Activated T-cell treated with anti-CD3 and anti-CD28 coated beads, Interleukin-2, amount 50 U/mL, for 72 hours (primary cell): ENCODE measurements around the gene KDM6B. TPM values are rescaled to one million over a fixed set of nuclear protein-coding genes. Genes with fewer than 3 reads are reported as not detected.

Source experiments
- ATAC-seq, 2 donors: fragments of 150-1000 bp; cut with Tn5 transposase; replicated peaks in 1 of 2; 2 replicates each; pipeline ENCODE4 v1.10.0; 2021; ENCODE audit warnings: moderate library complexity in 2 of 2, mild to moderate bottlenecking in 1 of 2
- DNase-seq, 2 donors: peaks; one replicate each; pipeline ENCODE4 v3.0.0; 2021 to 2022; ENCODE audit warnings: mixed read lengths in 1 of 2
- H3K27ac Mint-ChIP-seq: one replicate; pipeline ENCODE4 v1.8.0; 2022; ENCODE audit warnings: mild to moderate bottlenecking, moderate library complexity, mixed read lengths
- H3K27me3 Mint-ChIP-seq: one replicate; pipeline ENCODE4 v1.8.0; 2022; ENCODE audit warnings: low read depth, mixed read lengths
- H3K36me3 Mint-ChIP-seq, 2 donors: one replicate each; pipeline ENCODE4 v1.8.0; 2022; ENCODE audit warnings: mixed read lengths in 2 of 2, mild to moderate bottlenecking in 1 of 2; ENCODE audit not compliant: insufficient read depth in 2 of 2
- H3K4me1 Mint-ChIP-seq: one replicate; pipeline ENCODE4 v1.8.0; 2022; ENCODE audit warnings: low read depth, mixed read lengths
- H3K4me3 Mint-ChIP-seq, 2 donors: one replicate each; pipeline ENCODE4 v1.8.0; 2022; ENCODE audit warnings: mild to moderate bottlenecking in 2 of 2, mixed read lengths in 2 of 2, moderate library complexity in 2 of 2
- H3K9me3 Mint-ChIP-seq, 2 donors: one replicate each; pipeline ENCODE4 v1.8.0; 2022; ENCODE audit warnings: mixed read lengths in 2 of 2
- total RNA-seq, 2 donors: library from RNA; stranded (reverse); gene quantifications; one replicate each; pipeline ENCODE4 v1.2.3, GENCODE V29; 2022

KDM6B gene
- total RNA-seq, 2 donors from 2014 or later: 73.7 to 83.5 TPM

GRCh38 chr17:7831233-7831632 lies 2.8 kb upstream of the KDM6B start:
- Mint-ChIP-seq H3K36me3 (no peaks in the 10 kb centered on the region), H3K4me1 (peaks cover 11% of the 10 kb centered on the region), H3K27ac (no peak overlapping the region), H3K4me3 (no peak overlapping the region), H3K27me3 (peaks cover 9% of the 10 kb centered on the region), H3K9me3 (no peaks in the 10 kb centered on the region)
- ATAC-seq (no peak), DNase-seq (no peak)

- ATAC-seq: no peak
Observed at GRCh38 chr17:7832431-7832830, 1.6 kb upstream of the KDM6B start.

GRCh38 chr17:7833011-7833794 lies 814 bp upstream of the KDM6B start:
- Mint-ChIP-seq H3K27me3 (peaks cover 9% of the 10 kb centered on the region), H3K36me3 (no peaks in the 10 kb centered on the region), H3K9me3 (no peaks in the 10 kb centered on the region), H3K4me1 (peaks cover 28% of the 10 kb centered on the region), H3K27ac (no peak overlapping the region), H3K4me3 (peak overlapping the region; percentile 83 to 98)
- ATAC-seq (no peak), DNase-seq (no peak)

More at GRCh38 chr17:7832431-7832830, 1.6 kb upstream of the KDM6B start:
- no peak overlapping the region for H3K4me3 Mint-ChIP-seq
- no peaks in the 10 kb centered on the region for H3K36me3 Mint-ChIP-seq
- H3K9me3 Mint-ChIP-seq: no peaks in the 10 kb centered on the region
- peaks cover 9% of the 10 kb centered on the region for H3K27me3 Mint-ChIP-seq
- peaks cover 23% of the 10 kb centered on the region for H3K4me1 Mint-ChIP-seq
- DNase-seq: no peak
- no peak overlapping the region for H3K27ac Mint-ChIP-seq

- H3K27ac Mint-ChIP-seq: peak overlapping the region; percentile 27
- peak; percentile 3 to 6 for ATAC-seq
- H3K4me1 Mint-ChIP-seq: peaks cover 41% of the 10 kb centered on the region
- no peaks in the 10 kb centered on the region for H3K36me3 Mint-ChIP-seq
- peaks cover 5% of the 10 kb centered on the region for H3K27me3 Mint-ChIP-seq
- peak; percentile 34 to 37 for DNase-seq
- H3K4me3 Mint-ChIP-seq: peak overlapping the region; percentile 88 to 98
- H3K9me3 Mint-ChIP-seq: no peaks in the 10 kb centered on the region
Observed at GRCh38 chr17:7834542-7834956, 532 bp downstream of the KDM6B start.

GRCh38 chr17:7834957-7835813 lies 1.2 kb downstream of the KDM6B start:
- H3K36me3 Mint-ChIP-seq: no peaks in the 10 kb centered on the region

GRCh38 chr17:7835814-7836595 lies 2.0 kb downstream of the KDM6B start:
- ATAC-seq (no peak), DNase-seq (no peak)
- peaks cover 2% of the 10 kb centered on the region in 2 donors for H3K36me3 Mint-ChIP-seq
- no peaks in the 10 kb centered on the region for H3K9me3 Mint-ChIP-seq
- peaks cover 56% of the 10 kb centered on the region for H3K4me1 Mint-ChIP-seq
- peak overlapping the region; percentile 88 to 98 for H3K4me3 Mint-ChIP-seq
- peaks cover 5% of the 10 kb centered on the region for H3K27me3 Mint-ChIP-seq
- peak overlapping the region; percentile 16 for H3K27ac Mint-ChIP-seq

More at GRCh38 chr17:7834957-7835813, 1.2 kb downstream of the KDM6B start:
- Mint-ChIP-seq H3K9me3 (no peaks in the 10 kb centered on the region), H3K4me1 (peaks cover 48% of the 10 kb centered on the region), H3K27ac (peak overlapping the region; percentile 76), H3K4me3 (peak overlapping the region; percentile 88 to 98), H3K27me3 (peaks cover 5% of the 10 kb centered on the region)
- DNase-seq: peak; percentile 82 to 87
- peak; percentile 56 to 57 for ATAC-seq

- H3K4me1 Mint-ChIP-seq: peaks cover 61% of the 10 kb centered on the region
- H3K27ac Mint-ChIP-seq: peak overlapping the region; percentile 72
Observed at GRCh38 chr17:7836596-7837407, 2.8 kb downstream of the KDM6B start.

GRCh38 chr17:7837408-7838088 lies 3.5 kb downstream of the KDM6B start:
- no peak for DNase-seq
- Mint-ChIP-seq H3K27ac (peak overlapping the region; percentile 97), H3K4me3 (peak overlapping the region; percentile 88 to 98), H3K27me3 (no peaks in the 10 kb centered on the region), H3K36me3 (peaks cover 2% of the 10 kb centered on the region in 2 donors), H3K9me3 (no peaks in the 10 kb centered on the region), H3K4me1 (peaks cover 66% of the 10 kb centered on the region)
- no peak for ATAC-seq

More at GRCh38 chr17:7836596-7837407, 2.8 kb downstream of the KDM6B start:
- peaks cover 3% of the 10 kb centered on the region for H3K27me3 Mint-ChIP-seq
- peak; percentile 60 to 79 for DNase-seq
- no peak for ATAC-seq
- H3K4me3 Mint-ChIP-seq: peak overlapping the region; percentile 88 to 98
- peaks cover 2% of the 10 kb centered on the region in 2 donors for H3K36me3 Mint-ChIP-seq
- no peaks in the 10 kb centered on the region for H3K9me3 Mint-ChIP-seq

GRCh38 chr17:7838090-7839075 lies 4.4 kb downstream of the KDM6B start:
- DNase-seq (peak; percentile 58 to 64), ATAC-seq (no peak)
- no peaks in the 10 kb centered on the region for H3K27me3 Mint-ChIP-seq
- peaks cover 2% of the 10 kb centered on the region in 2 donors for H3K36me3 Mint-ChIP-seq
- peak overlapping the region; percentile 88 to 100 for H3K4me3 Mint-ChIP-seq
- peaks cover 68% of the 10 kb centered on the region for H3K4me1 Mint-ChIP-seq
- H3K27ac Mint-ChIP-seq: peak overlapping the region; percentile 88
- H3K9me3 Mint-ChIP-seq: no peaks in the 10 kb centered on the region

GRCh38 chr17:7839190-7839875 lies 5.3 kb downstream of the KDM6B start:
- peak overlapping the region; percentile 85 to 100 for H3K4me3 Mint-ChIP-seq
- DNase-seq (peak in 1 of 2 donors; percentile 36), ATAC-seq (no peak)
- peak overlapping the region; percentile 33 for H3K27ac Mint-ChIP-seq
- peaks cover 64% of the 10 kb centered on the region for H3K4me1 Mint-ChIP-seq
- H3K27me3 Mint-ChIP-seq: no peaks in the 10 kb centered on the region
- H3K9me3 Mint-ChIP-seq: no peaks in the 10 kb centered on the region
- H3K36me3 Mint-ChIP-seq: peaks cover 2% of the 10 kb centered on the region in 2 donors
